HG03442 (cell line): ENCODE results near the gene ANKRD34C.
A peak's percentile ranks its signal among the peaks of the same experiment; 100 is the strongest.
"Not testable (repeated sequence)": the region's sequence is repeated elsewhere in the genome, so short reads cannot be mapped to it uniquely, and the experiment has no call there.

Experiments used
- ATAC-seq: cut with Tn5 transposase; IDR thresholded peaks from one replicate; pipeline ENCODE4 v1.9.1; 2021; ENCODE audit warnings: mild to moderate bottlenecking, moderate library complexity; ENCODE audit not compliant: unreplicated experiment

The ANKRD34C gene

DNA sequence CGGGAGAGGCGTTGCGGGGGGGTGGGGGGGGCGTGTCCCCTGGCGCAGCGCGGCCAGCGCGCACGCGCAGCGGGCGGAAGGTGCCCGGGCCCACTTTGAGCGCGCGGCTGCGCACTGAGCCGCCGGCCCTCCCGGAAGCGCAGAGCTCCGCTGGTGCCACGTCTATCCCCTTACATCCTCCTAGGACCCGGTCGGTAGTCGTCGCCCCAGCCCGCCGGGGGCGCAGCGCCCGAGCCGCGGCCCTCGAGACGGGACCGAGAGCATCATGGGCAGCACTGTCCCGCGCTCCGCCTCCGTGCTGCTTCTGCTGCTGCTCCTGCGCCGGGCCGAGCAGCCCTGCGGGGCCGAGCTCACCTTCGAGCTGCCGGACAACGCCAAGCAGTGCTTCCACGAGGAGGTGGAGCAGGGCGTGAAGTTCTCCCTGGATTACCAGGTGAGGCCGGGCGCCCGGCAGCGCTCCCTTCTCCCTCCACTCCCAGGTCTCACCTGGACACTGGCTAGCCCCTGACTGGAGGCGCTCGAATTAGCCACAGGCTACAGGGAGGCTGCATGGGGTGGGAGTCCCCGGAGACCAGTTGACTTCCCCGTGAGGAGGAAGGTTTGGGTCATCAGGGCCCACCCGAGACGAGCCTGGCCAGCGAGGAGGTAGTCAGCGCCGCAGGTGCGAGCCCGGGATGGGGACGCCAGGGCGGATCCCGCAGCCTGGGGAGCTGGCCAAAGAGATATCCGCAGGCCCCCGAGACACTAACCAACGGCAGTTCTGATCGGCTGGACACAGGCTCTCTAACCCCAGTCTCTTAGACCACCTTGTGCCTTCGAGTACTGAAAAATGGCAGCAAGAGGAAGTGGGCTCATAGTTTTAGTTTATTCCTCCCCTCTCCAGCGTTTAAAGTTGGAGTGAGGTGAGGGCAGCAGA is 28.7 kb downstream of the ANKRD34C start, which contains the start of gene TMED3:
TSS of gene TMED3 (plus strand) at position 128 of the 916 bp plus-strand sequence. CDS start at position 266, 138 bp downstream.
- peak; percentile 89 for ATAC-seq

- ATAC-seq = no peak
Observed at GRCh38 chr15:79311901-79312553, 29.5 kb downstream of the ANKRD34C start.

DNA sequence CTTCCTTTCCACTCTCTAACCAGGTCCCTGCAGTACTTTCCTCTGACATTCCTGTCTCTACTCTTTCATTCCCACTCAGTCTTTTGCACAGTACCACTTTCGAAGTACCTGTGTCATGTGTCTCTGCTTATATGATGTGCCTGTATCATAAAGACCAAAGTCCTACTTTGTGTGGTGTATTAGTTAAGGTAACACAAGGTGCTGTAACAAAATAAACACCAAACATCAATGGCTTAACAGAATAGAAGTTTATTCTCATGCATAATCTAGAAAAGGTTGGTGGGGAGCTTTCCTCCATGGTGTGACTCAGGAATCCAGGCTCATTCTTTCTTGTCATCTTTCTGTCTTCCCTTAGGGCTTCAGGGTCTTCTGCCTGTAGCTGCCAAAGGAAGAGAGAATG is 31.7 kb downstream of the ANKRD34C start:
- ATAC-seq = no peak

DNA sequence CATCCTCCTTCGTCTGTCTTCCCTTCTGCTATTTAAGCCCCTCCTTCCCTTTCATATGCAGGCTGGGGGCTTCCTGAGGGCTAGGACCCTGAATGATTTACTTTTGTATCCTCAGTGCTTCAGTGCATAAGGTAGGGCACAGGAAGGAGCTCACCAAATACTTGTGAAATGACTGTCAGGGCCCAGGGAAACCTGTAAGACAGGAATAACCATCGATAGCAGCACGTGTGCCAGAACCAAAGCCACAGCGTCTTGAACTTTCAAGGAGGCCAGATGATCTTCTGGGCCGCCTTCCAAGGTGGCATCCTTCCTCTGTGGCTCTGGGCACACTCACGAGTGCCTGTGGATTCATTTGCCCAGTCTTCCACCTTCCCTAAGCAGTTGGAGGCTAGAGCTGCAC is 32.3 kb downstream of the ANKRD34C start:
- no peak for ATAC-seq

DNA sequence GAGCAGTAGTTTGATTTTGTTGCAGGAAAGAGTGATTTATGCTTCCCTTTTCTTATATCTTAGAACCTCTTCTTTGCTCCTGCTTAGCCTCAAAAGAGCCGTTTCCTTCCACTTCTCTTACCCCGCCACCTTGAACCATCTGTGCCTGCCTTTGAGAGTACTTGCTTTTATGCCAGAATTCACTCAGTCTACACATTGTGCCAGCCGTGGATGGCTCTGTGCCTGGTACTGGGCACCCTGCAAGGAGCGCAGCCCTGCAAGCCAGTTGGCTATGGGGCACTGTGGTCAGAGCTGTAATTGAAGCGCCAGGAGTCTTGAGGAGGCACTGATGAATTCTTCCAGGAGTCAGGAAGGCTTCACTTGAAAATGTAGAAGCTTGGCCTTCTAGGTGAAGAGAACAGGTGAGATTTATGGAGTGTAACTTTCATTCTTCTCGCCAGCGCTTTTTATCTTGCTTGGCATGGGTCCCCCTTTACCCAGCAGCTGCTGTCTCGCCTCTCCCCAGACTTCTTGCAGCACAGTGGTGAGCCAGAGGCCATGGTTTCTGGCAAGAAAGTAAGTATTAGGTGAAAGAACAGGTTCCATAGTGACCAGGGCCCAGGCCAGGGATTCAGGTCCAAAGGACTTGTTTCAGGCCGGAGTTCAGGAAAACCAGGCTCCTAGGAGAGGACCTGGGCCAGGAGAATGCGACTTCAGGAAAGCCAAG is 33.3 kb downstream of the ANKRD34C start:
- ATAC-seq = no peak

- no peak for ATAC-seq
Observed at GRCh38 chr15:79316864-79317263, 34.3 kb downstream of the ANKRD34C start.

- ATAC-seq = not testable (repeated sequence)
Observed at GRCh38 chr15:79319973-79320372, 37.5 kb downstream of the ANKRD34C start.

DNA sequence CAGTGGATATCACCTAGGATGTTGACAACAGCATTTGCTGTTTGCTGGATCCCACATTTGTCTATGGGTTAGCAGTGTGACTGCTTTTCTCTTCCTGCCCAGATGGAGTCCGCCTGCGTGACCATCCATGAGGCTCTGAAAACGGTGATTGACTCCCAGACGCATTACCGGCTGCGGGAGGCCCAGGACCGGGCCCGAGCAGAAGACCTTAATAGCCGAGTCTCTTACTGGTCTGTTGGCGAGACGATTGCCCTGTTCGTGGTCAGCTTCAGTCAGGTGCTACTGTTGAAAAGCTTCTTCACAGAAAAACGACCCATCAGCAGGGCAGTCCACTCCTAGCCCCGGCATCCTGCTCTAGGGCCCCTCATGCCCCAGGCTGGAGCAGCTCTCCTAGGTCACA is 39.4 kb downstream of the ANKRD34C start:
- ATAC-seq = no peak

- ATAC-seq = no peak
Observed at GRCh38 chr15:79322306-79322705, 39.8 kb downstream of the ANKRD34C start.

DNA sequence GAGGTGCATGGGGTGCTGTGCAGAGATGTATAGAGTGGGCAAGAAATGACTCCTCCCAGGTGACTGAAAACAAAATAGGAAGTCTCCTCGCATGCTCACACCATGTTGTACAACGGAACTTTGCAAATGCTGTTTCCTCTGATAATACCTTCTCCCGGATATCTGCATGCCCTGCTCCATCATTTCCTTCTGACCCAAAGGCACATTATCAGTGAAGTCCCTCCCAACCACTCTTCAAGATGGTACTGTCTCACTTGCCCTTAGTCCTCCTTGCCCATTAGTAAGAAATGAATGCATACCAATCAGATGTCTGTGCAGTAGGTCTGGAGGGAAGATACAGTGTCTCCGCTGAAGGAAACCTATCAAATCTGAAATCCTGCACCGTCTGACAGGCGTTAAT is 40.4 kb downstream of the ANKRD34C start:
- ATAC-seq = no peak

- ATAC-seq = no peak
Observed at GRCh38 chr15:79329171-79329611, 46.7 kb downstream of the ANKRD34C start.
